HL-60 (cell line): ENCODE results near the gene TBR1.
A peak's percentile ranks its signal among the peaks of the same experiment; 100 is the strongest.

Source experiments
- DNase-seq, 2 experiments: peaks; one replicate each; pipeline ENCODE4 v3.0.0-alpha.2; 2010 to 2020; ENCODE audit warnings: low read depth in 1 of 2, low spot score in 1 of 2
- H3K27ac ChIP-seq: fragments of 250-450 bp; sonication (Bioruptor Pico); replicated peaks from 2 replicates; pipeline ENCODE4 v1.5.1; 2020; ENCODE audit warnings: mild to moderate bottlenecking, moderate library complexity
- H3K27me3 ChIP-seq: fragments of 250-450 bp; sonication (Bioruptor Pico); 2 replicates; pipeline ENCODE4 v1.5.1; 2021; ENCODE audit warnings: mild to moderate bottlenecking, moderate library complexity; ENCODE audit not compliant: insufficient read depth, poor library complexity, severe bottlenecking
- H3K4me3 ChIP-seq: replicated peaks from 2 replicates; pipeline ENCODE4 v1.5.1; 2011; ENCODE audit warnings: mild to moderate bottlenecking, control low read depth, low read length; ENCODE audit not compliant: insufficient read depth
- CTCF ChIP-seq: IDR thresholded peaks from one replicate; pipeline ENCODE4 v1.5.1; 2011; ENCODE audit warnings: low read length, control low read depth, inconsistent platforms; ENCODE audit not compliant: insufficient read depth
- GABPA ChIP-seq: IDR thresholded peaks from 2 replicates; pipeline ENCODE4 v1.6.1; 2012; ENCODE audit warnings: low read depth
- POLR2AphosphoS5 ChIP-seq: IDR thresholded peaks from 2 replicates; pipeline ENCODE4 v1.6.1; 2012; ENCODE audit warnings: low read depth
- SPI1 ChIP-seq: IDR thresholded peaks from 2 replicates; pipeline ENCODE4 v1.6.1; 2012; ENCODE audit warnings: low read depth, mild to moderate bottlenecking, borderline replicate concordance
- TF ChIP-seq, protein P1 (sequence below): IDR thresholded peaks from 2 replicates; pipeline ENCODE4 v1.6.1; 2012; ENCODE audit warnings: low read depth; ENCODE audit not compliant: insufficient replicate concordance

TBR1 gene

GRCh38 chr2:161409308-161409907, 6.7 kb upstream of the TBR1 start:
- TF ChIP-seq CTCF (no peak), SPI1 (no peak), POLR2AphosphoS5 (no peak), GABPA (no peak)
- TF ChIP-seq, protein P1, sequence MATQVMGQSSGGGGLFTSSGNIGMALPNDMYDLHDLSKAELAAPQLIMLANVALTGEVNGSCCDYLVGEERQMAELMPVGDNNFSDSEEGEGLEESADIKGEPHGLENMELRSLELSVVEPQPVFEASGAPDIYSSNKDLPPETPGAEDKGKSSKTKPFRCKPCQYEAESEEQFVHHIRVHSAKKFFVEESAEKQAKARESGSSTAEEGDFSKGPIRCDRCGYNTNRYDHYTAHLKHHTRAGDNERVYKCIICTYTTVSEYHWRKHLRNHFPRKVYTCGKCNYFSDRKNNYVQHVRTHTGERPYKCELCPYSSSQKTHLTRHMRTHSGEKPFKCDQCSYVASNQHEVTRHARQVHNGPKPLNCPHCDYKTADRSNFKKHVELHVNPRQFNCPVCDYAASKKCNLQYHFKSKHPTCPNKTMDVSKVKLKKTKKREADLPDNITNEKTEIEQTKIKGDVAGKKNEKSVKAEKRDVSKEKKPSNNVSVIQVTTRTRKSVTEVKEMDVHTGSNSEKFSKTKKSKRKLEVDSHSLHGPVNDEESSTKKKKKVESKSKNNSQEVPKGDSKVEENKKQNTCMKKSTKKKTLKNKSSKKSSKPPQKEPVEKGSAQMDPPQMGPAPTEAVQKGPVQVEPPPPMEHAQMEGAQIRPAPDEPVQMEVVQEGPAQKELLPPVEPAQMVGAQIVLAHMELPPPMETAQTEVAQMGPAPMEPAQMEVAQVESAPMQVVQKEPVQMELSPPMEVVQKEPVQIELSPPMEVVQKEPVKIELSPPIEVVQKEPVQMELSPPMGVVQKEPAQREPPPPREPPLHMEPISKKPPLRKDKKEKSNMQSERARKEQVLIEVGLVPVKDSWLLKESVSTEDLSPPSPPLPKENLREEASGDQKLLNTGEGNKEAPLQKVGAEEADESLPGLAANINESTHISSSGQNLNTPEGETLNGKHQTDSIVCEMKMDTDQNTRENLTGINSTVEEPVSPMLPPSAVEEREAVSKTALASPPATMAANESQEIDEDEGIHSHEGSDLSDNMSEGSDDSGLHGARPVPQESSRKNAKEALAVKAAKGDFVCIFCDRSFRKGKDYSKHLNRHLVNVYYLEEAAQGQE, result no peak
- peaks cover 6% of the 10 kb centered on the region for H3K27me3 ChIP-seq
- H3K27ac ChIP-seq, result no peak overlapping the region
- no peak for DNase-seq
- H3K4me3 ChIP-seq, result no peak overlapping the region

- TF ChIP-seq POLR2AphosphoS5, result no peak
- TF ChIP-seq, protein P1, result no peak
- TF ChIP-seq SPI1, result no peak
- no peak for TF ChIP-seq GABPA
- TF ChIP-seq CTCF, result no peak
- H3K4me3 ChIP-seq, result no peak overlapping the region
- no peak for DNase-seq
- peaks cover 36% of the 10 kb centered on the region for H3K27me3 ChIP-seq
- no peak overlapping the region for H3K27ac ChIP-seq
Measured at GRCh38 chr2:161412346-161412745, 3.8 kb upstream of the TBR1 start.

DNA sequence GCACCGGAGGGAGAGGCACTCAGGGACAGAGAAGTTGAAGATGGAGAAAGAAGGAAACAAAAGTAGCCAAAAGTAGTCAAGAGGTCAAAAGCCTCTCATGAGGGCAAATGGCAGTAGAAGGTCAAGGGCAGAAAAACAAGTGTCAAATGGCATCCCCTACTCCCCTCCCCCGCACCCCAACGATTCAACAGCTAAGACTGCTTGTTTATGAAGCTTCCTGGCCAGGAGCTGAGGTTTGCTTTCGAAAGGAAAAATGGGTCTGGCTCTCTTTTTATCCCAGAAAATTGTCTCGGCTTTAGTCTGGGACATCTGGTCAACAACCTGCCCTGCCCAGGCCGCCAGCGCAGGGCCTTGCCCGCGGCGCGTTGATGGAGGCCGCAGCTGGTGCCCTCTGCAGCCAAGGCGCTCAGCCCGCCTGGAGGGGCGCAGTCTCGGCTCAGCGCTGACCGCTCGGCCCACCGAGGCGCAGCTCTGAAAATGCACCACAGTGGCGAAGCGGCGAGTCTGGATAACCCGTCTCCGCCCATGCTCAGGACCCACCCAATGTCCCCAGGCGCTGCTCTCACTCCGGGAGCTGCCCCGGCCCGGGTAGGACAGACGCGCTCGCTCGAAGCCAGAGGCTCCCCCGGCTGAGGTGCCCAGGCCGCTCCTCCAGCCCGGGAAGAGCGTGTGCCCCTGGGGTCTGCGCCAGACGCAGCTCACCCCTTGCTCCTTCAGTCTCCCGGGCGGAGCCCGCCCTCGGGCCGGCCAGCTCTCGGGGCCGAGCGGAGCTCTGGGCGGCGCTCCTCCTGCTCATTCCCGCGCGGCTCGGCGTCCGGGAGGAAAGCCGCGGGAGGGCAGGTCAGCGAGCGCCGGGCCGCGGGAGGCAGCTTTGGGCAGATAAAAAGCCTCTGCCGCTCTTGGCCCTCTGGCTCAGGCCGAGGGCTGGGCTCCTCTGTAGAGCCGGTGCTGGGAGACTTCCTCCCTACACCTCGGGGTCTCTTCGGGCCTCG, 1.8 kb upstream of the TBR1 start:
- TF ChIP-seq CTCF, result no peak
- no peak for TF ChIP-seq POLR2AphosphoS5
- TF ChIP-seq, protein P1, result no peak
- TF ChIP-seq SPI1, result no peak; the same call in 1 of the 2 replicates
- TF ChIP-seq GABPA, result no peak
- no peak for DNase-seq
- Histone ChIP-seq H3K27me3 (peaks cover 54% of the 10 kb centered on the region), H3K4me3 (peak overlapping the region; percentile 39), H3K27ac (no peak overlapping the region)
